ENCODE data around the gene BBS12. TPM values are rescaled to one million over a fixed set of nuclear protein-coding genes. Genes with fewer than 3 reads are reported as not detected.

Gene BBS12
- total and polyA plus RNA-seq, 3 experiments from 2014 or later: 1.7 to 2.1 (median 1.8) TPM

DNA sequence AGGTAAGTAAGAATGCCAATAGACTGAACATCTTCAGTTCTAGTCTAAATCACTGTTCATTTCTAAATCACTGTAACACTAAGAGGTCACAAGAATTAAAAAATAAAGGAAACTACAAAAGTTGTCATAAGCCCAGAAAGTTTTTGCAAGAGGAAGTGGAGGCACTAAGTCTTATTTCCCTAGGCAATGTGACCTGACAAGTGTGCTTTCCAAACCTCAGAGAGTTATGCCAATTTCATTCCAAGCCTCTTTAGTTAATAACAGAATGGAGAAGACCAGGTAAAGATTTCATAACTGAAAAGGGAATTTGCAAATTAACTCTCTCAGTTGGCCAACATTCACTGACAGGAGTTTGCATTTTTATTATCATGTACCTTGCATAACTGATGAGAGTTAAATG lies 40.5 kb downstream of the BBS12 start:
- no peaks in the 10 kb centered on the region for H3K9me3 ChIP-seq (ENCODE audit: low read length)
- Mint-ChIP-seq H3K27ac (no peak overlapping the region), H3K27me3 (no peaks in the 10 kb centered on the region), H3K9me3 (no peaks in the 10 kb centered on the region), H3K36me3 (no peaks in the 10 kb centered on the region), H3K4me1 (no peaks in the 10 kb centered on the region), H3K4me3 (no peak overlapping the region)
- no peaks in the 10 kb centered on the region for H3K27me3 ChIP-seq (ENCODE audit: insufficient read depth, low read length, poor library complexity, severe bottlenecking)
- no peaks in the 10 kb centered on the region for H3K4me1 ChIP-seq (ENCODE audit: insufficient read depth, low read length)
- ChIA-PET CTCF (no interaction called here), POLR2A (no interaction called here)
- no peak for DNase-seq
- no peaks in the 10 kb centered on the region for H3K36me3 ChIP-seq (ENCODE audit: insufficient read depth, low read length)
- H3K27ac ChIP-seq (ENCODE audit: low read depth, low read length): no peak overlapping the region
- H3K4me3 ChIP-seq (ENCODE audit: low read length): no peak overlapping the region

DNA sequence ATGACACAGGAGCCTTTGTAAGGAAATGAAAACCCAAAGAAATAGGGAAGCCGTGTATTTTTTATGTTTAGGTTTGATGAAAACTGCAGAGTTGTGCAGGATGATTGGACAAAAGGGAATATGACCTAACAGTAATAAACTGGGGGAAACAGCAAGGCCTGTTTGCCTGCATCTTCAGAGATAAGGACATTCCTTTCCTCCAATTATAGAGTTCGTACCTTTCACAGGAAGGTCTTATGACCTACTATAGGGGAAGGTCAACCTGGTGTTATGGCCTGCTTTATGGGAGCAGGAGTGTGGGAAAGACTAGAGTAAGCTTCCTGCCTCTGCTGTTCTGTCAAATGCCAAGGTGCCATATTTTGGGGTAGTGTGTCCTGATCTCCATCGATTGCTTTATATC lies 42.5 kb downstream of the BBS12 start:
- Mint-ChIP-seq H3K27ac (no peak overlapping the region), H3K36me3 (no peaks in the 10 kb centered on the region), H3K27me3 (no peaks in the 10 kb centered on the region), H3K9me3 (no peaks in the 10 kb centered on the region), H3K4me3 (no peak overlapping the region), H3K4me1 (no peaks in the 10 kb centered on the region)
- no peak for DNase-seq
- no peaks in the 10 kb centered on the region for H3K27me3 ChIP-seq (ENCODE audit: insufficient read depth, low read length, poor library complexity, severe bottlenecking)
- no peaks in the 10 kb centered on the region for H3K9me3 ChIP-seq (ENCODE audit: low read length)
- no peaks in the 10 kb centered on the region for H3K4me1 ChIP-seq (ENCODE audit: insufficient read depth, low read length)
- ChIA-PET POLR2A (no interaction called here), CTCF (no interaction called here)
- no peaks in the 10 kb centered on the region for H3K36me3 ChIP-seq (ENCODE audit: insufficient read depth, low read length)
- no peak overlapping the region for H3K27ac ChIP-seq (ENCODE audit: low read depth, low read length)
- no peak overlapping the region for H3K4me3 ChIP-seq (ENCODE audit: low read length)

DNA sequence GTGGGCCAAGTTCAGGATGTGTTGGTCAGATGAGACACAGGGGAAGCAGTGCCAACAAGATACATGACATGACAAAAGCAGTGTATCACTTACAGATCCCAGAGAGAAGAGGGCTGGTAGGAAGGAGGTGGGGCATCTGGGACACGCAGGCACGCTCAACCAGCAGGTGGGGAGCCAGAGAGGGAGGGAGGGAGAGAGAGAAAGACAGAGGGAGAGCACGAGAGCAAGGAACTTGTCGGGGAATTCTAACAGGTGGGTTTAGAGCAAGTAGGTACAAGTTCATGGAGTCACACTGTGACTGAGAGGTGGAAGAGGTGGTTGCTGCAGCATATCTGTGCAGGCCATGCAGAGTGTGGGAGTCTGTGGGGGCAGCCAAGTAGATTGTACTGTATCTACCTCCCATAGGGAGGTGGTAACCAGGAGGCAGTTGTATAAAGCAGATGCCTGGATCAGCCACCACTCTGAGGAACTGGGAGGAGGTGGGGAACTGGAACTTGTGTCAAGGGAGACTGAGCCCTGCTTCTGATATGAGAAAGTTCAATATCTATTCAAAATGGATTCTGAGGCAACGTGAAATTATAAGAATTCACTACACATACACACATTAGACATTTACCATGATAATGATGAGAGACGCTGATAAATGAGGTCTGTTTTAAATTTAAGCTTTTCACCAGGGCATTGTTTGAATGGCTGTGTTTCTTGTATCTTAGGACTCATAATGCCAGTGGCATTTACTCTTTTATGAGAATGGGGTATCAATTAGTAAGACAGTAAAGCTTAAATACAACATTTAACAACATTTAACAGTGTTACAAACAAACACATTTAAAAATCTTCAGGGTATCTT lies 43.7 kb downstream of the BBS12 start:
- Histone ChIP-seq H3K27ac (ENCODE audit: low read depth, low read length) (no peak overlapping the region), H3K36me3 (ENCODE audit: insufficient read depth, low read length) (no peaks in the 10 kb centered on the region), H3K27me3 (ENCODE audit: insufficient read depth, low read length, poor library complexity, severe bottlenecking) (no peaks in the 10 kb centered on the region), H3K9me3 (ENCODE audit: low read length) (no peaks in the 10 kb centered on the region), H3K4me1 (ENCODE audit: insufficient read depth, low read length) (no peaks in the 10 kb centered on the region), H3K4me3 (ENCODE audit: low read length) (no peak overlapping the region)
- Mint-ChIP-seq H3K27me3 (peaks cover 0 to 8% of the 10 kb centered on the region in 2 donors), H3K4me1 (no peaks in the 10 kb centered on the region), H3K27ac (no peak overlapping the region), H3K36me3 (no peaks in the 10 kb centered on the region), H3K4me3 (no peak overlapping the region), H3K9me3 (no peaks in the 10 kb centered on the region)
- DNase-seq: no peak
- ChIA-PET POLR2A (no interaction called here), CTCF (no interaction called here)

DNA sequence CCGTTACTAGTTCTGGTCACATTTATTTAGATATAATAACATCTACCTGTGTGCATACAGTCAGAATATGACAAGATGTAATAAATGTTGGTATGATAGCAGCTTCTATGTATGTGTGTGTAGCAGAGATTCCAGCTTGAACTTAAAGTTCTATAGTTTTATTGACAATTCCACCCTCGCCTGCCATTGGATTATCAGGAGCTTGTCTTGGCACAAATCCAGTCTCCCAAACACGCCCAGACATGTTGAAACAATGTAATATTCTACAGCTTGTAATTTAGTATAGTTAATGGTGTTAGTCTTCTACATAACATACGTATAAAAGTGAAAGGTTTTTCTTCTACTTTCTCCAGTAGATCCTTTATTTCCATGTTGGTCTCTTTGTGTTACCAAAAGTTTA lies 44.4 kb downstream of the BBS12 start:
- H3K27ac Mint-ChIP-seq: no peak overlapping the region
- H3K9me3 ChIP-seq (ENCODE audit: low read length): no peaks in the 10 kb centered on the region
- no peaks in the 10 kb centered on the region for H3K36me3 ChIP-seq (ENCODE audit: insufficient read depth, low read length)
- no peak overlapping the region for H3K4me3 Mint-ChIP-seq
- CTCF ChIA-PET: no interaction called here
- H3K27me3 Mint-ChIP-seq: peaks cover 0 to 13% of the 10 kb centered on the region in 2 donors
- no peaks in the 10 kb centered on the region for H3K4me1 ChIP-seq (ENCODE audit: insufficient read depth, low read length)
- no peaks in the 10 kb centered on the region for H3K36me3 Mint-ChIP-seq
- H3K27ac ChIP-seq (ENCODE audit: low read depth, low read length): no peak overlapping the region
- POLR2A ChIA-PET: no interaction called here
- H3K4me1 Mint-ChIP-seq: no peaks in the 10 kb centered on the region
- DNase-seq: no peak
- no peaks in the 10 kb centered on the region for H3K9me3 Mint-ChIP-seq
- no peak overlapping the region for H3K4me3 ChIP-seq (ENCODE audit: low read length)
- H3K27me3 ChIP-seq (ENCODE audit: insufficient read depth, low read length, poor library complexity, severe bottlenecking): no peaks in the 10 kb centered on the region

DNA sequence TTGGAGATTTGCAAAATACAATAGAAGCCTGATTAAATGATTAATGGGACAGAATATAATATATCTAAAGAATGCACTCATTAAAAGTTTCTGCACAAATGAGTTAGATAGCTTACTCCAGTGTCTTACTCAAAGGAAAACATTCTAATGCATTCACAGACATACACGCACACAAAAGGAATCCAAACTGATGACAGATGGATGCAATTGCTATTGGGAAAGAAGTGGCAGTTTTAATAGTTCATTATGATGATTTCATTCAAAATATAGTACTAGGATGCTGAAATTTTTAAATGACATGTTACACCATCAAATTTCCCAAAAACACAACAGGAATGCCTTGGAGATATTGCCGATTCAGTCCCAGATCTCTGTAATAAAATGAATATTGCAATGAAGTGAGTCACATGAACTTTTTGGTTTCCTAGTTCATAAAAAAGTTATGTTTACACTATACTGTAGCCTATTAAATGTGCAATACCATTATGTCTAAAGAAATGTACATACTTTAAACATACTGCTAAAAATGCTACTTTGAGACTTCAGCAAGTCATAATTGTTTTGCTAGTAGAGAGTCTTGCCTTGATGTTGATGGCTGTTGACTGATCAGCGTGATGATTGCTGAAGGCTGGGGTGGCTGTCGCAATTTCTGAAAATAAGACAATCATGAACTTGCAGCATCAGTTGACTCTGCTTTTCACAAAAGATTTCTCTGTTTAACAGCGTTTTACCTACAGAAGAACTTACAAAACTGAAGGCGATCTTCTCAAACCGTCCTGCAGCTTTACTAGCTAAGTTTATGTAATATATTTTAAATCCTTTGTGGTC lies 45.6 kb downstream of the BBS12 start:
- DNase-seq: no peak
- POLR2A ChIA-PET: no interaction called here
- no peaks in the 10 kb centered on the region for H3K9me3 Mint-ChIP-seq
- no peaks in the 10 kb centered on the region for H3K27me3 ChIP-seq (ENCODE audit: insufficient read depth, low read length, poor library complexity, severe bottlenecking)
- no peaks in the 10 kb centered on the region for H3K9me3 ChIP-seq (ENCODE audit: low read length)
- no peaks in the 10 kb centered on the region for H3K4me1 Mint-ChIP-seq
- no peak overlapping the region for H3K27ac Mint-ChIP-seq
- H3K36me3 ChIP-seq (ENCODE audit: insufficient read depth, low read length): no peaks in the 10 kb centered on the region
- no peak overlapping the region for H3K4me3 ChIP-seq (ENCODE audit: low read length)
- no peak overlapping the region for H3K27ac ChIP-seq (ENCODE audit: low read depth, low read length)
- peaks cover 2 to 18% of the 10 kb centered on the region in 2 donors for H3K27me3 Mint-ChIP-seq
- CTCF ChIA-PET: no interaction called here
- H3K4me3 Mint-ChIP-seq: no peak overlapping the region
- no peaks in the 10 kb centered on the region for H3K4me1 ChIP-seq (ENCODE audit: insufficient read depth, low read length)
- H3K36me3 Mint-ChIP-seq: no peaks in the 10 kb centered on the region

DNA sequence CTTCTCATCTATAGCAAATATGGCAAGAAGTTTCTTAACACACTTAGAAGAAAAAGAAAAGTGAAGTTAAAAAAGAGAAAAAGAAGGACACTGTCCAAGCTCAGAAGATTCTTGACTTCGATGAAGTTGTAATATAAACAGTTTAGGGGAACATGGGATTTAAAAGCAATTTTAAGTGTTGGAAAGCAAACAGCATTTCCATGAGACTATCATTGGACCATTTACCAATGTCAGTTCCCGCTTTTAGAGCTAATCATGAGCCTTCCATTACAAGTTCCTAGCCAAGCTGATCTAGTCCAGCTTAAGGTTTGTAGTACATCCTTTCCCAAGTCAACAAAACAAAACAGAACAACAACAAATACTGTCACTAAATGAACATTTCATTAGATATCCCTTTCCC lies 49.0 kb downstream of the BBS12 start:
- Histone ChIP-seq H3K27ac (ENCODE audit: low read depth, low read length) (no peak overlapping the region), H3K9me3 (ENCODE audit: low read length) (no peaks in the 10 kb centered on the region), H3K4me3 (ENCODE audit: low read length) (no peak overlapping the region), H3K4me1 (ENCODE audit: insufficient read depth, low read length) (no peaks in the 10 kb centered on the region), H3K36me3 (ENCODE audit: insufficient read depth, low read length) (no peaks in the 10 kb centered on the region), H3K27me3 (ENCODE audit: insufficient read depth, low read length, poor library complexity, severe bottlenecking) (no peaks in the 10 kb centered on the region)
- H3K27me3 Mint-ChIP-seq: peaks cover 6 to 21% of the 10 kb centered on the region in 2 donors
- H3K27ac Mint-ChIP-seq: no peak overlapping the region
- H3K4me1 Mint-ChIP-seq: peaks cover 9 to 11% (median 10%) of the 10 kb centered on the region in 3 donors
- H3K4me3 Mint-ChIP-seq: no peak overlapping the region
- POLR2A ChIA-PET: no interaction called here
- DNase-seq: no peak
- peaks cover 0 to 2% (median 0%) of the 10 kb centered on the region in 3 donors for H3K36me3 Mint-ChIP-seq
- no peaks in the 10 kb centered on the region for H3K9me3 Mint-ChIP-seq
- CTCF ChIA-PET: no interaction called here

DNA sequence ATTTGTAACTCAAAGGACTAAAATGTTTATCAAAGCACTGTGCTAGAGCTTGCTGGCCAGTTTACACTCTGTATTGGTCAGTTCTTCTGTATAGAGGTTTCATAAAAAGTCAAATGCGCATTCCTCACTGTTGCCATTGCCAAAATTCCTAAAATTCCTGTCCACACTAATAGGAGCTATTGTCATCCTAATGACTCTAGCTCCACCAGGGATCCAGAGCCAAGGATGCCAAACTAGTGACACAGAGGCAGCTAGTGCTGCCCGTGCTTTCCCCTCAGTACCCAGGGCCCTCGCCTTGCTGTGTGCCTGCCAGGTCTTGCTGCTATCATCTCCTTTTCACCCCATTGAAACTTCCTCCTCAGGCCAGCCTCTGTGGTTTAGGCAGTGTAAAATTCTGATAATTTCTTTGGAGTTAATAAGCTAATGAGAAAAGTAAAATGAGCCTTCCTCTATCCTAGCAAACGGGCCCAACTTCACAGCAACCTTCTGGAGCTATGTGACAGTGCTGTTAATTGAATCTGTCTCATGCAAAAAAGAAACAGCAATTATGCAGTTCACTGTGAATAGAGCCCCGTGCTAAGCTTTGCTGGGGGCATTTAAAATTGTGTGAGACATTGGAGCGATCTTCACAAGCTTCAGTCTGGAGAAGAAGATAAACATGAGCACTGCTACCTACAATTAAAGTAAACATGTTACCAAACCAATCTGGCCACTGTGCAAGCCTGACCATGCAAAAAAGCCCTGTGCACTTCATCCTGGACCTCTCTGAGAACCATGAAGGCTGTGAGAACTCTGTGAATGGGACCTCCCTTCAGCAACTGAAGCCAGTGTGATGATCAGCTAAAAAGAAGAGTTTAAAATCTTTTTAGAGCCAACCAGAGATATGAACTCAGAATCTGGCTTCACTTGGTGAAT lies 51.1 kb downstream of the BBS12 start:
- peaks cover 0 to 2% (median 0%) of the 10 kb centered on the region in 3 donors for H3K36me3 Mint-ChIP-seq
- ChIA-PET POLR2A (no interaction called here), CTCF (interaction anchor here (1.2 kb wide), 1 partner anchor 26 kb away, joined by 3 read pairs; no protein-coding TSS in a partner anchor)
- H3K27ac Mint-ChIP-seq: no peak overlapping the region
- H3K27me3 Mint-ChIP-seq: peaks cover 6 to 21% of the 10 kb centered on the region in 2 donors
- peaks cover 9 to 11% (median 10%) of the 10 kb centered on the region in 3 donors for H3K4me1 Mint-ChIP-seq
- Histone ChIP-seq H3K9me3 (ENCODE audit: low read length) (no peaks in the 10 kb centered on the region), H3K4me3 (ENCODE audit: low read length) (no peak overlapping the region), H3K27me3 (ENCODE audit: insufficient read depth, low read length, poor library complexity, severe bottlenecking) (no peaks in the 10 kb centered on the region), H3K27ac (ENCODE audit: low read depth, low read length) (peak overlapping the region; percentile 24), H3K36me3 (ENCODE audit: insufficient read depth, low read length) (no peaks in the 10 kb centered on the region), H3K4me1 (ENCODE audit: insufficient read depth, low read length) (no peaks in the 10 kb centered on the region)
- no peaks in the 10 kb centered on the region for H3K9me3 Mint-ChIP-seq
- DNase-seq: no peak
- H3K4me3 Mint-ChIP-seq: no peak overlapping the region

Measured in CD8-positive, alpha-beta memory T cell (primary cell).